ENCODE results near the gene CHST11.

The CHST11 gene

GRCh38 chr12:104602896-104603295, 146.1 kb downstream of the CHST11 start:
- H3K4me3 ChIP-seq (ENCODE audit: low read depth, low read length) = no peak overlapping the region
- ChIA-PET POLR2A (no interaction called here), CTCF (interaction anchor here (0.7 kb wide), 1 partner anchor 163 kb away, joined by 3 read pairs; no protein-coding TSS in a partner anchor)
- H3K9me3 ChIP-seq (ENCODE audit: control insufficient read depth, insufficient read depth, low read depth, low read length) = no peaks in the 10 kb centered on the region
- H3K4me1 ChIP-seq (ENCODE audit: control insufficient read depth, insufficient read depth, low read length) = peaks cover 9% of the 10 kb centered on the region
- 0 out of 2 replicates have a peak, but pooled peaks have one; percentile 12 for TF ChIP-seq ZBTB8A (tag by site-specific recombination; IDR thresholded peaks at IDR 0.05)
- no peak for TF ChIP-seq ZBTB20 (tag by site-specific recombination; IDR thresholded peaks at IDR 0.05)
- TF ChIP-seq ZNF24 (tag by site-specific recombination; IDR thresholded peaks at IDR 0.05) = no peak
- no peak for TF ChIP-seq ZNF274 (IDR thresholded peaks at IDR 0.05; ENCODE audit: low read length)
- TF ChIP-seq ZNF274 (tag by site-specific recombination; IDR thresholded peaks at IDR 0.05; ENCODE audit: borderline replicate concordance) = no peak
- TF ChIP-seq ZNF423 (tag by site-specific recombination; IDR thresholded peaks at IDR 0.05) = no peak
- no peak for TF ChIP-seq ZNF138 (tag by site-specific recombination; IDR thresholded peaks at IDR 0.05; ENCODE audit: borderline replicate concordance)
- TF ChIP-seq MZF1 (tag by site-specific recombination; IDR thresholded peaks at IDR 0.05; ENCODE audit: borderline replicate concordance) = no peak
- no peaks in the 10 kb centered on the region for H3K36me3 ChIP-seq (ENCODE audit: control insufficient read depth in 2 of 2, insufficient read depth in 1 of 2, low read length in 2 of 2)
- no peak overlapping the region for H3K27ac ChIP-seq (ENCODE audit: extremely low read depth, low read depth, low read length)

GRCh38 chr12:104603545-104603973, 146.8 kb downstream of the CHST11 start:
- TF ChIP-seq GFI1B (tag by site-specific recombination; IDR thresholded peaks at IDR 0.05) (0 out of 2 replicates have a peak, but pooled peaks have one; percentile 34), SETDB1 (IDR thresholded peaks at IDR 0.05; ENCODE audit: insufficient read length, low read length) (no peak)
- ChIA-PET POLR2A (interaction anchor here (1.0 to 1.5 kb wide), 2 partner anchors 31 to 146 kb away, joined by 4 read pairs; no protein-coding TSS in a partner anchor), CTCF (interaction anchor here (1.0 kb wide), 1 partner anchor 222 kb away, joined by 4 read pairs; no protein-coding TSS in a partner anchor)
- Histone ChIP-seq H3K36me3 (ENCODE audit: control insufficient read depth in 2 of 2, insufficient read depth in 1 of 2, low read length in 2 of 2) (no peaks in the 10 kb centered on the region), H3K4me3 (ENCODE audit: low read depth, low read length) (no peak overlapping the region), H3K27ac (ENCODE audit: extremely low read depth, low read depth, low read length) (peak overlapping the region; percentile 11; the same call in 1 of the 2 replicates), H3K9me3 (ENCODE audit: control insufficient read depth, insufficient read depth, low read depth, low read length) (no peaks in the 10 kb centered on the region), H3K4me1 (ENCODE audit: control insufficient read depth, insufficient read depth, low read length) (peaks cover 9% of the 10 kb centered on the region)

GRCh38 chr12:104604070-104604994, 147.6 kb downstream of the CHST11 start:
- no peaks in the 10 kb centered on the region for H3K9me3 ChIP-seq (ENCODE audit: control insufficient read depth, insufficient read depth, low read depth, low read length)
- no peak overlapping the region for H3K4me3 ChIP-seq (ENCODE audit: low read depth, low read length)
- POLR2A ChIA-PET = interaction anchor here (0.7 to 1.5 kb wide), 4 partner anchors 11 to 196 kb away, joined by 3 to 4 read pairs (median 4); no protein-coding TSS in a partner anchor
- peak overlapping the region; percentile 11; the same call in 1 of the 2 replicates for H3K27ac ChIP-seq (ENCODE audit: extremely low read depth, low read depth, low read length)
- no peaks in the 10 kb centered on the region for H3K36me3 ChIP-seq (ENCODE audit: control insufficient read depth in 2 of 2, insufficient read depth in 1 of 2, low read length in 2 of 2)
- peaks cover 9% of the 10 kb centered on the region for H3K4me1 ChIP-seq (ENCODE audit: control insufficient read depth, insufficient read depth, low read length)
- CTCF ChIA-PET = interaction anchor here (0.6 to 1.0 kb wide), 2 partner anchors 223 to 911 kb away, joined by 4 to 5 read pairs; no protein-coding TSS in a partner anchor
- TF ChIP-seq GLIS1 (tag by site-specific recombination; IDR thresholded peaks at IDR 0.05) (peak; percentile 96), PRDM4 (tag by site-specific recombination; IDR thresholded peaks at IDR 0.05) (peak; percentile 64), ZNF629 (tag by site-specific recombination; IDR thresholded peaks at IDR 0.05) (no peak), ZNF600 (tag by site-specific recombination; IDR thresholded peaks at IDR 0.05) (peak; percentile 72), ZNF184 (tag by site-specific recombination; IDR thresholded peaks at IDR 0.05) (peak; percentile 27; the same call in 1 of the 2 replicates), ZBTB44 (tag by site-specific recombination; IDR thresholded peaks at IDR 0.05) (peak; percentile 75), ZEB2 (tag by site-specific recombination; IDR thresholded peaks at IDR 0.05) (peak; percentile 47), KLF9 (tag by site-specific recombination; IDR thresholded peaks at IDR 0.05; ENCODE audit: low read depth) (0 out of 2 replicates have a peak, but pooled peaks have one; percentile 21), EGR2 (tag by site-specific recombination; IDR thresholded peaks at IDR 0.05; ENCODE audit: low read depth) (peak; percentile 91), ZFP37 (tag by site-specific recombination; IDR thresholded peaks at IDR 0.05) (no peak), ZNF239 (tag by site-specific recombination; IDR thresholded peaks at IDR 0.05) (no peak), PRDM10 (tag by site-specific recombination; IDR thresholded peaks at IDR 0.05) (peak; percentile 29; the same call in 1 of the 2 replicates)

Measured in HEK293 (cell line).